H1 (cell line): Measurements from ENCODE around the gene PRCD. TPM values are rescaled to one million over a fixed set of nuclear protein-coding genes. Genes with fewer than 3 reads are reported as not detected.

Experiments
- CTCF ChIA-PET: fragments of 300-600 bp; sonication (Branson Sonifier 250); formaldehyde crosslinking; loops from one replicate; lab custom pipeline; 2021; ENCODE audit not compliant: partially characterized antibody; lab: Charles Lee
- POLR2A ChIA-PET: fragments of 300-600 bp; sonication (Branson Sonifier 250); formaldehyde crosslinking; loops from one replicate; lab custom pipeline; 2021; ENCODE audit warnings: inconsistent platforms; ENCODE audit not compliant: partially characterized antibody; lab: Charles Lee
- DNase-seq, 2 experiments: peaks; one replicate each; pipeline versions ENCODE4 v3.0.0 to v3.0.0-alpha.2; 2010 to 2022; ENCODE audit warnings: low spot score in 2 of 2, low read depth in 1 of 2, mixed read lengths in 1 of 2
- FAIRE-seq: peaks from 2 replicates; lab custom pipeline; 2011; peaks lifted over from hg19 to GRCh38; lab: Jason Lieb, UNC
- H2AFZ ChIP-seq: 2 replicates; pipeline ENCODE4 v1.8.1; 2012; ENCODE audit warnings: low read length, inconsistent platforms
- H2AK5ac ChIP-seq: 2 replicates; pipeline ENCODE4 v1.6.1; 2013; ENCODE audit warnings: low read depth, low read length
- H2BK120ac ChIP-seq: replicated peaks from 2 replicates; pipeline ENCODE3; 2013; ENCODE audit warnings: low read depth, low read length, inconsistent platforms
- H2BK12ac ChIP-seq: 2 replicates; pipeline ENCODE4 v1.6.1; 2013; ENCODE audit warnings: low read depth, low read length
- H2BK15ac ChIP-seq: 2 replicates; pipeline ENCODE4 v1.6.1; 2013; ENCODE audit warnings: low read length
- H2BK20ac ChIP-seq: 2 replicates; pipeline ENCODE4 v1.6.1; 2013; ENCODE audit warnings: low read length
- H2BK5ac ChIP-seq: 2 replicates; pipeline ENCODE4 v1.6.1; 2013; ENCODE audit warnings: low read depth, low read length
- H3K14ac ChIP-seq: 2 replicates; pipeline ENCODE4 v1.6.1; 2013; ENCODE audit warnings: inconsistent platforms; ENCODE audit not compliant: insufficient read length
- H3K18ac ChIP-seq: 2 replicates; pipeline ENCODE4 v1.6.1; 2013; ENCODE audit warnings: low read length; ENCODE audit errors: extremely low read depth
- H3K23ac ChIP-seq: 2 replicates; pipeline ENCODE4 v1.6.1; 2013; ENCODE audit warnings: inconsistent platforms; ENCODE audit not compliant: insufficient read length
- H3K23me2 ChIP-seq: 2 replicates; pipeline ENCODE4 v1.6.1; 2013; ENCODE audit warnings: low read depth, low read length
- H3K27ac ChIP-seq: 2 replicates; pipeline ENCODE4 v1.6.1; 2011; ENCODE audit warnings: low read depth, low read length, inconsistent platforms
- H3K27me3 ChIP-seq, 4 experiments: replicated peaks in 1 of 4; 1 replicate in 1 of 4; 2 replicates in 3 of 4; pipeline versions ENCODE4 v1.6.1 to v1.8.1; 2011 to 2013; ENCODE audit warnings: low read length in 3 of 4, mild to moderate bottlenecking in 3 of 4, inconsistent platforms in 2 of 4, mixed read lengths in 2 of 4, moderate library complexity in 1 of 4; ENCODE audit not compliant: control insufficient read depth in 3 of 4, insufficient read depth in 3 of 4; ENCODE audit errors: extremely low read depth in 1 of 4
- H3K36me3 ChIP-seq, 4 experiments: 2 replicates each; pipeline versions ENCODE4 v1.6.1 to v1.8.1; 2011 to 2013; ENCODE audit warnings: mild to moderate bottlenecking in 4 of 4, low read length in 3 of 4, moderate library complexity in 2 of 4, control low read depth in 1 of 4, inconsistent platforms in 1 of 4; ENCODE audit not compliant: insufficient read depth in 4 of 4, control insufficient read depth in 2 of 4
- H3K4ac ChIP-seq: replicated peaks from 2 replicates; pipeline ENCODE3; 2013; ENCODE audit warnings: low read length, low read depth, mixed read lengths, inconsistent platforms; ENCODE audit not compliant: insufficient read length
- H3K4me1 ChIP-seq, 4 experiments: replicated peaks in 1 of 4; 1 replicate in 1 of 4; 2 replicates in 3 of 4; pipeline versions ENCODE4 v1.6.1 to v1.8.1; 2011 to 2013; ENCODE audit warnings: low read length in 3 of 4, inconsistent platforms in 2 of 4, mixed read lengths in 1 of 4; ENCODE audit not compliant: insufficient read depth in 4 of 4, control insufficient read depth in 3 of 4
- H3K4me2 ChIP-seq, 2 experiments: 2 replicates each; pipeline versions ENCODE4 v1.6.1 to v1.8.1; 2011 to 2013; ENCODE audit warnings: low read depth in 2 of 2, low read length in 2 of 2, control low read depth in 1 of 2, inconsistent platforms in 1 of 2, mild to moderate bottlenecking in 1 of 2; ENCODE audit not compliant: insufficient read depth in 1 of 2
- H3K4me3 ChIP-seq, 4 experiments: fragments of 200-600, 300-600 bp in 1 of 4; sonication (generic), shearing (Covaris generic), sonication (Bioruptor Twin) in 1 of 4; 2 replicates each; pipeline versions ENCODE4 v1.5.1 to v1.8.1; 2011 to 2016; ENCODE audit warnings: low read length in 4 of 4, low read depth in 3 of 4, control low read depth in 2 of 4, inconsistent platforms in 2 of 4, mild to moderate bottlenecking in 2 of 4, mixed read lengths in 1 of 4, moderate library complexity in 1 of 4; ENCODE audit not compliant: insufficient read depth in 2 of 4; ENCODE audit errors: extremely low read depth in 1 of 4
- H3K56ac ChIP-seq: replicated peaks from 2 replicates; pipeline ENCODE3; 2013; ENCODE audit warnings: low read depth, mild to moderate bottlenecking, mixed read lengths, low read length, inconsistent platforms; ENCODE audit not compliant: insufficient read length
- H3K79me1 ChIP-seq: 2 replicates; pipeline ENCODE4 v1.6.1; 2013; ENCODE audit warnings: low read depth, low read length, control low read depth
- H3K79me2 ChIP-seq, 2 experiments: 2 replicates each; pipeline versions ENCODE4 v1.6.1 to v1.8.1; 2012 to 2013; ENCODE audit warnings: low read length in 2 of 2, mild to moderate bottlenecking in 2 of 2, inconsistent platforms in 1 of 2; ENCODE audit not compliant: insufficient read depth in 2 of 2, control insufficient read depth in 1 of 2
- H3K9ac ChIP-seq, 4 experiments: replicated peaks in 1 of 4; 1 replicate in 1 of 4; 2 replicates in 3 of 4; pipeline versions ENCODE4 v1.6.1 to v1.8.1; 2011 to 2013; ENCODE audit warnings: low read depth in 3 of 4, low read length in 3 of 4, control low read depth in 2 of 4, mild to moderate bottlenecking in 2 of 4, moderate library complexity in 2 of 4, inconsistent platforms in 1 of 4; ENCODE audit errors: extremely low read depth in 1 of 4
- H3K9me3 ChIP-seq, 2 experiments: 2 replicates each; pipeline versions ENCODE4 v1.6.1 to v1.8.1; 2012 to 2013; ENCODE audit warnings: mild to moderate bottlenecking in 2 of 2, moderate library complexity in 2 of 2, control low read depth in 1 of 2, inconsistent platforms in 1 of 2, low read depth in 1 of 2, low read length in 1 of 2, mixed read lengths in 1 of 2; ENCODE audit not compliant: insufficient read depth in 2 of 2
- H4K20me1 ChIP-seq, 2 experiments: replicated peaks in 1 of 2; 2 replicates each; pipeline versions ENCODE3 to v1.8.1; 2011 to 2013; ENCODE audit warnings: inconsistent platforms in 2 of 2, low read length in 2 of 2, mild to moderate bottlenecking in 1 of 2; ENCODE audit not compliant: insufficient read depth in 2 of 2, control insufficient read depth in 1 of 2
- H4K5ac ChIP-seq: 2 replicates; pipeline ENCODE4 v1.6.1; 2013; ENCODE audit warnings: low read length, low read depth, mixed read lengths, inconsistent platforms; ENCODE audit not compliant: insufficient read length
- H4K8ac ChIP-seq: 2 replicates; pipeline ENCODE4 v1.8.0; 2013; ENCODE audit warnings: mild to moderate bottlenecking, moderate library complexity, low read length, inconsistent platforms; ENCODE audit not compliant: insufficient read depth; ENCODE audit errors: extremely low read depth
- H4K91ac ChIP-seq: replicated peaks from 2 replicates; pipeline ENCODE3; 2013; ENCODE audit warnings: low read length, mixed read lengths, inconsistent platforms; ENCODE audit not compliant: insufficient read length
- RAD21 ChIP-seq, 2 experiments: IDR thresholded peaks in 1 of 2; conservative IDR thresholded peaks in 1 of 2; 2 replicates each; pipeline ENCODE4 v1.6.1; 2011; ENCODE audit warnings: low read depth in 2 of 2, low read length in 2 of 2, improper control_type of control experiment in 1 of 2, inconsistent platforms in 1 of 2, mild to moderate bottlenecking in 1 of 2, moderate library complexity in 1 of 2
- WGBS, 2 experiments: shearing (Covaris generic) in 1 of 2; methylation state at CpG; one replicate each; pipeline versions ENCODE4 v1.1.6 to v1.1.7; 2013 to 2015; ENCODE audit warnings: low lambda C conversion rate in 2 of 2, mixed read lengths in 2 of 2, inconsistent platforms in 1 of 2, low coverage in 1 of 2, missing lambda C conversion rate in 1 of 2; ENCODE audit not compliant: insufficient replicate concordance in 2 of 2, insufficient coverage in 1 of 2, insufficient read length in 1 of 2; ENCODE audit errors: extremely low coverage in 1 of 2, missing lambda C conversion rate in 1 of 2; 5-methylcytosine and 5-hydroxymethylcytosine counted together
- polyA plus RNA-seq, 7 experiments: library from polyadenylated mRNA; depleted of rRNA in 3 of 7; stranded (reverse) in 5 of 7; unstranded in 2 of 7; fragments of >200 nt in 5 of 7; fragments of 200-250 nt in 2 of 7; gene quantifications; 1 replicate in 5 of 7; 2 replicates in 1 of 7; 4 replicates in 1 of 7; pipeline versions ENCODE4 v1.2.1 to v1.2.3, GENCODE V29; 2011 to 2013; ENCODE audit warnings: missing spikeins in 2 of 7, mixed read lengths in 2 of 7
- total RNA-seq: library from RNA; stranded (reverse); fragmentation: NEBNext Ultra II Directional; extraction: Animal tissue kit (Norgen Biotek cat#: 25700); gene quantifications from 2 replicates; pipeline ENCODE4 v1.2.1, GENCODE V29; 2021
- TF ChIP-seq, protein P1 (sequence below): IDR thresholded peaks from 2 replicates; pipeline ENCODE4 v1.6.1; 2012; ENCODE audit warnings: low read length, inconsistent platforms
- TF ChIP-seq, protein P2 (sequence below), 3 experiments: IDR thresholded peaks; 1 replicate in 2 of 3; 2 replicates in 1 of 3; pipeline versions ENCODE4 v1.5.1 to v1.6.1; 2011; ENCODE audit warnings: low read length in 3 of 3, mild to moderate bottlenecking in 3 of 3, inconsistent platforms in 2 of 3, low read depth in 1 of 3, moderate library complexity in 1 of 3; ENCODE audit not compliant: insufficient read depth in 1 of 3; ENCODE audit errors: control extremely low read depth in 1 of 3

The PRCD gene
- total and polyA plus RNA-seq, 2 of the 8 experiments (the other 6 are each of a cell fraction or from before 2014, with no cell fraction given): 0.77 to 2.1 TPM

DNA sequence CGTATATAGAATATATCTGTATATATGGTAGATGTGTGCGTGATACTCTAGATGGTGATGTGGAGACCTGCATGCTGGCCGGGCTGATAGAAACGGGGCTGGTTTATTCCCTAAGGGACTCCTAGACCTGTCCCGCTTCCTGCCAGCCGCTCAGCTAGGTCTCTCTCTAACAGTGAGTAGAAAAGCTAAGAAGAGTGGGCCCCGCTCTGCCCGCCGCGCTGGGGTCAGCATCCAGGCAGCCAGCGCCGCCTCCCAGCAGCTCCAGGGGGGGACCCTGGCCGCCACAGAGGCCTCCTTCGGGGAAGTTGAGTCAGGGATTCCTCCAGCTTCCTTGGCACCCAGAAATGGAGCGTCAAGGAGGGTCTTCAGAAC, 11.7 kb upstream of the PRCD start:
- H2BK120ac ChIP-seq: no peak overlapping the region
- H3K4me3 ChIP-seq: no peak overlapping the region
- H2AK5ac ChIP-seq: no peak overlapping the region
- H4K8ac ChIP-seq: no peak overlapping the region
- H3K4me1 ChIP-seq: peaks cover 0 to 34% (median 24%) of the 10 kb centered on the region in 4 experiments; a peak in 6 of 7 replicates
- no peaks in the 10 kb centered on the region for H3K23me2 ChIP-seq
- no peak overlapping the region for H3K23ac ChIP-seq
- no peaks in the 10 kb centered on the region for H4K20me1 ChIP-seq
- H4K91ac ChIP-seq: no peak overlapping the region
- H3K9me3 ChIP-seq: no peaks in the 10 kb centered on the region
- no peak overlapping the region for H2BK15ac ChIP-seq
- no peak overlapping the region for H3K9ac ChIP-seq
- DNase-seq (no peak), FAIRE-seq (no peak)
- POLR2A ChIA-PET: interaction anchor here (0.8 to 5.1 kb wide), 7 partner anchors 9 to 38 kb away, joined by 3 to 30 read pairs (median 4); partner anchors contain the start of gene PRCD
- TF ChIP-seq, protein P1, sequence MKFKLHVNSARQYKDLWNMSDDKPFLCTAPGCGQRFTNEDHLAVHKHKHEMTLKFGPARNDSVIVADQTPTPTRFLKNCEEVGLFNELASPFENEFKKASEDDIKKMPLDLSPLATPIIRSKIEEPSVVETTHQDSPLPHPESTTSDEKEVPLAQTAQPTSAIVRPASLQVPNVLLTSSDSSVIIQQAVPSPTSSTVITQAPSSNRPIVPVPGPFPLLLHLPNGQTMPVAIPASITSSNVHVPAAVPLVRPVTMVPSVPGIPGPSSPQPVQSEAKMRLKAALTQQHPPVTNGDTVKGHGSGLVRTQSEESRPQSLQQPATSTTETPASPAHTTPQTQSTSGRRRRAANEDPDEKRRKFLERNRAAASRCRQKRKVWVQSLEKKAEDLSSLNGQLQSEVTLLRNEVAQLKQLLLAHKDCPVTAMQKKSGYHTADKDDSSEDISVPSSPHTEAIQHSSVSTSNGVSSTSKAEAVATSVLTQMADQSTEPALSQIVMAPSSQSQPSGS: no peak
- TF ChIP-seq, protein P2, sequence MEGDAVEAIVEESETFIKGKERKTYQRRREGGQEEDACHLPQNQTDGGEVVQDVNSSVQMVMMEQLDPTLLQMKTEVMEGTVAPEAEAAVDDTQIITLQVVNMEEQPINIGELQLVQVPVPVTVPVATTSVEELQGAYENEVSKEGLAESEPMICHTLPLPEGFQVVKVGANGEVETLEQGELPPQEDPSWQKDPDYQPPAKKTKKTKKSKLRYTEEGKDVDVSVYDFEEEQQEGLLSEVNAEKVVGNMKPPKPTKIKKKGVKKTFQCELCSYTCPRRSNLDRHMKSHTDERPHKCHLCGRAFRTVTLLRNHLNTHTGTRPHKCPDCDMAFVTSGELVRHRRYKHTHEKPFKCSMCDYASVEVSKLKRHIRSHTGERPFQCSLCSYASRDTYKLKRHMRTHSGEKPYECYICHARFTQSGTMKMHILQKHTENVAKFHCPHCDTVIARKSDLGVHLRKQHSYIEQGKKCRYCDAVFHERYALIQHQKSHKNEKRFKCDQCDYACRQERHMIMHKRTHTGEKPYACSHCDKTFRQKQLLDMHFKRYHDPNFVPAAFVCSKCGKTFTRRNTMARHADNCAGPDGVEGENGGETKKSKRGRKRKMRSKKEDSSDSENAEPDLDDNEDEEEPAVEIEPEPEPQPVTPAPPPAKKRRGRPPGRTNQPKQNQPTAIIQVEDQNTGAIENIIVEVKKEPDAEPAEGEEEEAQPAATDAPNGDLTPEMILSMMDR (IDR thresholded peaks at IDR 0.05; ENCODE audit: control extremely low read depth in 1 of 3, insufficient read depth in 1 of 3, low read depth in 1 of 3, low read length in 3 of 3): no peak
- TF ChIP-seq RAD21 (IDR thresholded peaks at IDR 0.05 in 1 of 2, conservative IDR thresholded peaks at IDR 0.05 in 1 of 2; ENCODE audit: low read depth in 2 of 2, low read length in 2 of 2): no peak
- no peak overlapping the region for H2BK20ac ChIP-seq
- CTCF ChIA-PET: interaction anchor here (0.7 to 4.9 kb wide), 23 partner anchors 8 to 863 kb away, joined by 3 to 41 read pairs (median 4); partner anchors contain the start of genes AANAT and PRCD
- no peak overlapping the region for H2BK12ac ChIP-seq
- H3K56ac ChIP-seq: no peak overlapping the region
- no peak overlapping the region; the same call in 1 of the 2 replicates for H3K18ac ChIP-seq
- WGBS, 2 experiments: 86% methylated on average over 15 of the region's 15 CpGs; no CpG with 5 or more reads in 1 of the 2 experiments
- H3K27ac ChIP-seq: no peak overlapping the region
- H3K36me3 ChIP-seq: no peaks in the 10 kb centered on the region
- no peak overlapping the region for H2AFZ ChIP-seq
- no peaks in the 10 kb centered on the region; the same call in 1 of the 2 replicates for H3K79me1 ChIP-seq
- peaks cover 0 to 5% (median 0%) of the 10 kb centered on the region in 4 experiments; a peak in 2 of 7 replicates for H3K27me3 ChIP-seq
- no peaks in the 10 kb centered on the region for H3K79me2 ChIP-seq
- no peak overlapping the region for H3K4me2 ChIP-seq
- peak overlapping the region; percentile 21 for H4K5ac ChIP-seq
- no peak overlapping the region for H3K4ac ChIP-seq
- no peak overlapping the region for H3K14ac ChIP-seq
- H2BK5ac ChIP-seq: no peak overlapping the region
